Raji (cell line): ENCODE results near the gene FNIP1.

Experiments used
- POLR2A ChIP-seq: IDR thresholded peaks from 2 replicates; pipeline ENCODE4 v1.6.1; 2011; ENCODE audit warnings: low read depth, low read length, control low read depth; ENCODE audit not compliant: insufficient read depth

FNIP1 gene

DNA sequence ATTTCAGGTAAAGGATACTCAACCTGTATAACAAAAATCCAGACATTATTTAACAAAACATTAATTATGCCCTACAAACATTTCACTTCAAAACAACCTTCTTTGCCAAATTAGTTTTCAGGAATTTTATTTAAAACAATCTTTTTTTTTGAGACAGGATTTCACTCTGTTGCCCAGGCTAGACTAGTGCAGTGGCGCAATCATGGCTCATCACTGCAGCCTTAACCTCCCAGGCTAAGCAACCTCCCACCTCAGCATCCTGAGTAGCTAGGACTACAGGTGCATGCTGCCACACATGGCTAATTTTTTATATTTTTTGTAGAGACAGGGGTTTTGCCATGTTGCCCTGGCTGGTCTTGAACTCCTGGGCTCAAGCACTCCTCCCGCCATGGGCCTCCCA, 3.9 kb downstream of the FNIP1 start:
- TF ChIP-seq POLR2A, result no peak

DNA sequence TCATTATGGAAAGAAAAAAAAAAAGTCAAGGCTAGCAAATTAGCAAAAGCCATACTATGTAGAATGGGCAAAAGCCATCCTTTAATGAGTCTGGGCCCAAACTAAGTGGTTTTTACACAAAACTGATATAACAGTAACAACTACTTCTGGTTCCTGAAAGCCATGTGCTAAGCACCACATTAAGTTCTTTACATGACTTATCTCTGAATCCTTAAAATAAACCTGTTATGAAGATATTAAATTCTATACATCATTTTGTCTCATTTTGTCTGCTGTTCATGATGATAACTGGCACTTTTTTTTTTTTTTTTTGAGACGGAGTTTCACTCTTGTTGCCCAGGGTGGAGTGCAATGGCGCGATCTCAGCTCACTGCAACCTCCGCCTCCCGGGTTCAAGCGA, 5.0 kb downstream of the FNIP1 start:
- TF ChIP-seq POLR2A, result no peak

DNA sequence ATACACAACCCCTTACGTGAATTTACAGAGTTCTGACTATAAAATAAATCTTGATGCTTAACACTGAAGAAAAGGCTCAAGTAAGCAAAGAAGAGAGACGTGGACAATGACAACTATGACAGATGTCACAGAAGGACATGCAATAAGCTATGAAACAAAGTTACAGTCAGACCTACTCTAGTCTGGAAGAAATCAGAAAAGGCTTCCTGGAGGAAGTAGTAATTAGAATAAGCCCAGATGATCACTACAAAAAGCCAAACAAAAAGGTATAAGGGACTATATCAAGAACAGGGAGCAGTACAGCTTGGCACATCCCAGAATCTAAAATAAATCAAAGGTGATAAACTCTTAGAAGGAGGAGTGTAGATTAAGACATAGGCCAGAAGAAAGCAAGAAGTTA, 6.3 kb downstream of the FNIP1 start:
- TF ChIP-seq POLR2A, result no peak

DNA sequence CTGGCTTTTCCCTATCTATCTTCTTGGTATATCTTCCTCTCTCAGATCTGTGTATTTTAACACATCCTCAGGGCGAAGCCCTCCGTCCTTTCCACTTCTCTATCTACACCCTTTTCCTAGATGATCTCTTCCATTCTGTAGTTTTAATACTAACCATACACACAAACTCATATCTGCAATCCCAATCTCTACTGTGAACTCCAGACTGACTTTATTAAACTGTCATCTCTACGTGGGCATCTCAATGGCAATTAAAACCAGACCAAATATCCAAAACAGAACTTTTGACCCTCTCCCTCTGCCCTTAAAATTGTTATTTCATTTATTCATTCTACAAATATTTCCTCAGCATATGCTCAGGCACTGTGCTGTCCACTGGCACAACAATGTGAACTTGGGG, 7.1 kb downstream of the FNIP1 start:
- TF ChIP-seq POLR2A, result no peak

DNA sequence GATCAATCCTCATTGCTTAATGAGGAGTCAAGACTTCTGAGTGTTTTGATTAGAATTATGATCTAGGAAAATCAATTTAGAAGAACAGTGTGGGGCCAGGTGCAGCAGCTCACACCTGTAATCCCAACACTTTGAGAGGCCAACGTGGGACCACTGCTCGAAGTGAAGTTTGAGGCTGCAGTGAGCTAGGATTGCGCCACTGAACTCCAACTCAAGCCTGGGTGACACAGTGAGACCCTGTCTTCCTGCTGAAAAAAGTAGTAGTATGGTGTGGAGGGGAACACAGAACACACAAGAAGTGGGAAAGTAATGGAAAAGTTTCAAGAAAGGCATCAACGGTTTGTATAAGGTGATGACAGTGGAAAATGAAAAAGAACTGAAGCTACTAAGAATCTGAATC, 9.1 kb downstream of the FNIP1 start:
- no peak for TF ChIP-seq POLR2A

DNA sequence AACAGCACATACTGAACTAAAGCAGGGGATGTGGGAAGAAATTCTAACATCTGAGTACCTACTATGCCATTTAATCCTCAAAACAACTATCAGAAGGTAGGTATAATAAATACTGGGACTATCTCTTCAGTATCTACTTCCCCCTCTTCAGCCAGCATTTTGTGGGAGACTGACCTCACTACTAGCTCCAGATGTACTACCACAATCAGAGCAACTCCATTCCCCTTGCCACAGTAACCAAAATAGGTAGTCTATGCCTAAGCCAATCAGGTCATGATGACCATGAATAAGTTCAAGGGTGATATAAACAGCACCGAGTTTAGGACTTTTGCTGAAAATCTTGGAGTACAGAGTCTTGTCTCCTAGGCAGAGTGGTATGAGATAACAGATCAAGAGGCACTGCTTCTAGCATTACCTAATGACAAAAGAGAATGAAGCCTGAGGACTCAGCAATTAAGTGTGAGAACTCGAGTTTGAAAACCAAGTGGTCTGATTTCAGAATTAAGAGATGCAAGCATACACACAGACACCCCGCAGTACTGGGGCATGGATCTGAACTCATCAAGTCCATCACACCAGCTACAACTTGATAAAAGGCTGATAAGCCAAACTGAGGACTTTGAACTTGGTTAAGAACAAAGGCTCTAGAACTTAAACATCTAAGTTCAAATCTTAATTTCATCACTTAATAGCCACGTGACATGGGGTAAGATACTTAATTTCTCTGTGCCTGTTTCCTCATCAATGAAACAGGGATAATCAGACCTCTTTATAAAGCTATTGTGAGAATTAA, 9.7 kb downstream of the FNIP1 start:
- no peak for TF ChIP-seq POLR2A

DNA sequence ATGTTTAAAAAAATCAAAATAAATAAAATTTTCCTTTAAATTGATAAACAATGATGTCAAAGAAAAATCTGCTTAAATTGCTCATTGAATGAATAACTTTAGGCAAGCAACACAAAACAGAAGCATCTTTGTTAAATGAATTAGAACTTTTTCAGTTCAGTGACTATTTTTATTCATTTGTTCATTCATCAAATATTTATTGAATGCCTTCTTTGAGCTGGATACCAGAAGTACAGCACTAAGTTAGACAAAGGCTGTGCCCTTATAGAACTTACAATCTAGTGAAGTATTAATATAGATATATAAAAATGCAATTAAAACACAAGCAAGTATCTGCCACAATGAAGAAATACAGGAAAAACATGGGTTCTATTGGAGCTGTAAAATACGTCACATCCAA, 10.8 kb downstream of the FNIP1 start:
- TF ChIP-seq POLR2A, result no peak

DNA sequence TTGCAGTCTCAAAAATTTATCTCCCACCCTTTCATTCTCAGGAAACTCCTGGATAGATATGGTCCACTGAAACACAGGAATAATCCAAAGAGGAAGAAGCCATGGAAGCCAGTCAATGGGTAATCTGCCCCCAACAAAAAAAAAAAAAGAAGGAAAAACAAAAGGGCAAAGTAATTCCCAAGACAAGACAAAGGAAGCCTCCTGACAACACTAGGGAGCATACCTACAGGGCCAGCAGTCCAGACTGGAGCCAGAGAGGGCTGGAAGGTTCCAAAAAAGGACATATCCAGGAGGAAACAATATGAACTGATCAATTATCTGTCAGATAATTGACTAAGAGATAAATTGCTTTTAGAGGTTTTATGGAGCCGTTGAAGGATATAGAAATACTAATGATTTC, 12.9 kb downstream of the FNIP1 start:
- no peak for TF ChIP-seq POLR2A

DNA sequence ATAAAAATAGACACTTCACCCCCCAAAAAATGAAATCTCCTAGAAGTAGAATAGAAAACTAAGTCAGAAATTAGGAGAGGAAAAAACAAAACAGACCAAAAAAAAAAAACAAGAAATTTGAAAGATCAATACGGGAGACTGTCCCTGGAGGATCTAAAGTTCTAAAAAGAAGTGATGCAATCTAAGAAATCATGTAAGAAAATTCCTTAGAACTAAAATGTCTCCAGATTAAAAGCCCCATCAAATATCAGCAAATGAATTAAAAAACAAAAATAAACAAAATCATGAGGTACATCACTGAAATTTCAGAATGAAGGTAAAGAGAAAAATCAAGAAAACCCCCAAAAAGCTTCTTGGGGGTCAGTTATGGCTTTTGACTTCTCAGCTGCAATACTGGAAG, 13.5 kb downstream of the FNIP1 start:
- no peak for TF ChIP-seq POLR2A

DNA sequence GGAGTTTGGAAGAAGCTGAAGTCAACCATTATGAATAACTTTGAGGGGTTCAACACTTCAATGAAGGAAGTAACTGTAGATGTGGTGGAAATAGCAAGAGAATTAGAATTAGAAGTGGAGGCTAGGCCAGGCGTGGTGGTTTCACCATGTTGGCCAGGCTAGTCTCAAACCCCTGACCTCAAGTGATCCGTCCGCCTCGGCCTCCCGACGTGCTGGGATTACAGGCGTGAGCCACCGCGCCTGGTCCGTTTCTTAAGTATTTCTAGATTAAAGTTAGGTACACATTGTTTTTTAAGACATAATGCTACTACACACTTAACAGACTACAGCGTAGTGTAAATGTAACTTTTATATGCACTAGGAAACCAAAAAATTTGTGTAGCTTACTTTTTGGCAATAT, 14.1 kb downstream of the FNIP1 start:
- no peak for TF ChIP-seq POLR2A

DNA sequence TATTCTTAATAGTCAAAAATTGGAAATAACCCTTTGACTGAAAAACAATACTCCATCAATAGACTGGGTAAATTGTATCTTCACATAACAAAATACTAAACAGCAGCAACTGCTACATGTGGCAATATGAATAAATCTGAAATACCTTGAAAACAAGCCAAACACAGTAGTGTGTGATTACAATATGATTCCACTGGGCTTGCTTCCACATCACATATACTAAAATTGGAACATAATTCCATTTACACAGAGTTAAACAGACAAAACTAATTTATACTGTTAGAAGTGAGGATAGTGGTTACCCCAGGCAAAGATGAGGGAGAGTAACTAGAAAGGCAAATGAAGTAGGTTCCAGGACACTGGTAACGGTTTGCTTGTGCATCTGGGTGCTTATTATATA, 20.4 kb downstream of the FNIP1 start:
- no peak for TF ChIP-seq POLR2A

DNA sequence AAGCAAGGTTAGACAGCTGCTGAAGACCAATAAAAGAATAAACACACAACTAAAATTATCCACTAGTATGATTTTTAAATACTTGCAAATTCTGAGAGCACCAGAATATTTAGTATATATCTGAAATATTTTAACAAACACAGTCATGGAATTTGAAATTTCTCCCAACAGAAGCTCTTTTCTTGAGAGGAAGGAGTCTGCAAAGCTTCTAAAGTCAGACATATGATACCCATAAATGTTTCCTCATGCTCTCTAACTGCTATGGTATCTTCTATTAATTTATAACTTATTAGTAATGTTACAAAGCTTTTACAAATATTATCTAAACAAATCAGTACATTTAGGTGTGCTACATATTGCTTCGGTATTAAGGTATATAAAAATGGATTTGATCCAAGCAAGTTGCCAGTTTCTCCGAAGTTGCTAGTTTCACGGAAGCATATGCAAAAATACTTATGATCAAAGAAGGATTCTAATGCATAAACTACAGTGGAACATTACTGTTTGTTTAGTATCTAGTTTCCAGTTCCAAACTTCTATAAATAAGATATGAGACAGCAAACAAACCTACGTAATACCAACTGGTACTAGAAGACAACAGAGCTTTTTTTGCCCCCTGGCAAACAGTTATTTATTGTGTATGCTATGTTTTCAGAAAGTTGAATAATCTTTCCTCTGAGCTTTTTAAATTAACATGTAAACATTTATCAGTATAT, 22.0 kb downstream of the FNIP1 start:
- TF ChIP-seq POLR2A, result no peak

DNA sequence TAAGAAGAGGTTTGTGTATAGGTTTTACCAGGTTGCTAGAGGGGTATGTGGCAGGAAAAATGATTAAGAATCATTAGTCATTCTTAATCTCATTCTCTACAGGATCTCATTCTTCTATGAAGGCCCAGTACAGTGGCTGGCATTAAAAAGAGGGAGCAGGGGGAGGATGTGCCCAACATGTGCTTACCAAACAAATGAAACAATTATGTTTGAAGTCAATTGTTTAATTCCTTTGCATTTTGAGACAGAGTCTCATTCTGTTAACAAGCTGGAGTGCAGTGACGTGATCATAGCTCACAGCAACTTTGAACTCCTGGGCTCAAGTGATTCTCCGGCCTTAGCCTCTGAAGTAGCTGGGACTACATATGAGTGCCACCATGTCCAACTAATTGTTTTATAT, 23.0 kb downstream of the FNIP1 start:
- TF ChIP-seq POLR2A, result no peak

DNA sequence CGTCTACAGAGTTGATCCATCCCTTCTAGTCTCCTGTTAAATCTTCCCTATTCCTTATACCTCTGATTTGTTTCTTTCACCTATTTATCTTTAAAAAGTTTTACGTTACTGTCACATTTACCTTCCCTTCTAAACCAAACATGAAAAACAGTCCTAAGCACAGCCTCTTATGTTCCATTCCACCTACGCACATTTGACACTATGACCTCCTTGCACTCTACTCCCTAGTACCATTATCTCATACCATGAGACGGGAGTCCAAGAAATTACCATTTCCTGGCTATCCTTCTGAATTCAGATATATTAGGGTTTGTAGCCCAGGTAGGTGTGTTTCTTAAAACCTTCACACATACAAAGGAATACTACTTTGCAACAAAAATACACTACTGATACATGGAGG, 25.1 kb downstream of the FNIP1 start:
- no peak for TF ChIP-seq POLR2A

DNA sequence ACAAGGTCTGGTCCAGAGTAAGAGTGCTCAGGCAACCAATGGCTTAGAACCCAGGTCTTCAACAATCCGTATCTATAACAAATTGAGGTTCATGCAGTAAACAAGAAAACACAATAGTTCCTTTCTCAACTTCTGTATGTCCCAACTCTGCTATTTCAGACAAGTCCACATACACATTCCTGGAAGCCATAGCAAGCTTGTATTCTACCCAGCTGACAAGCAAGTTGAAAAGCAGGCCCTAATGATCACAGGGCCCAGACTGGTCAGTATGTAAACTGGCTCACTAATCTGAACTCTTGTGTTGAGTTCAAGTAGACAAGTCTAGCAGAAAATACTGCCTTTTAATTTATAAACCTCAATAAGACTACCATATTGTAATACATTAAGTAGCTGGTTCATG, 26.9 kb downstream of the FNIP1 start:
- TF ChIP-seq POLR2A, result no peak

DNA sequence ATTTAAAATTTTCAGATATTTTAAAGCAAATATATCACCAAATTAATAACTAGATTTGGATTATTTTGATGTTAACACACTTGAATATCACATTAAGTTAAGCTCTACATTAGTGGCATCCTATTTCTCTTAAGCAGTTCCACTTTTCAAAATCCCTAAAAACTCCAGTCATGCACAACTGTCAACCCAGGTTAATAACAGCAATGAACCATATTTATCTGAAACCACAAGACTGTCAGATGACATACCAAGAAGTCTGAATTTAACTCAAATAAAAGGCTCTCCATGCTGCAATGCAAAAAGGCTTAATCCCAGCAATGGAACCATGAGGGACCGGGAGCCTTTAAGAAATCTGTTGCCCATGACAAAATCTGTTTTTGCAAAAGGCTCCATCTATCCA, 27.5 kb downstream of the FNIP1 start:
- TF ChIP-seq POLR2A, result no peak

DNA sequence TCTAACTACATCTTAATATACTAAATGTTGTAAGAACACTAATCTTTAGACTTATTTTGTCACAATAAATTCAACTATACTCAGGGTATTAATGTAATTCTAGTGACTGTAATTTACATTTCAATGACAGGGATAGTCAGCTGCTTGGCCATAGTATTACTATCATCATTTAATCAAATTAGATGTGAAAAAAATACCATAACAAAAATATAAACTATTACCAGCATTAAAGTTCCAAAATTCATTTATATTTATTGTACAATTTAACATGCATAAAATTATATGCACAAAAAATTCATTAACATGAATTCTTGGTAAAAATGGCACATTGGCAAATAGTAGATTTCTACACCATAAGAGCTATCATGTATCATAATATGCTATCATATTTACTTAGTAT, 28.9 kb downstream of the FNIP1 start:
- no peak for TF ChIP-seq POLR2A
